ENCODE results near the gene JAKMIP2. TPM values are rescaled to one million over a fixed set of nuclear protein-coding genes. Genes with fewer than 3 reads are reported as not detected.

JAKMIP2 gene
- total RNA-seq, 1 experiment from 2014 or later: 10.9 TPM

GRCh38 chr5:147733075-147733474 is 49.5 kb downstream of the JAKMIP2 start:
- H3K4me3 Mint-ChIP-seq: no peak overlapping the region
- POLR2A ChIA-PET: interaction anchor here (0.5 kb wide), 1 partner anchor 12 kb away, joined by 3 read pairs; no protein-coding TSS in a partner anchor
- H3K9me3 Mint-ChIP-seq: peaks cover 6% of the 10 kb centered on the region
- no peak for TF ChIP-seq NFE2L1 (CRISPR knock-in tag; IDR thresholded peaks at IDR 0.05)
- TF ChIP-seq ATF2 (CRISPR knock-in tag; IDR thresholded peaks at IDR 0.05; ENCODE audit: borderline replicate concordance, low read depth): no peak
- no peak for TF ChIP-seq NR3C1 (CRISPR knock-in tag; conservative IDR thresholded peaks at IDR 0.05; ENCODE audit: low read depth)
- no peak for TF ChIP-seq JAZF1 (CRISPR knock-in tag; IDR thresholded peaks at IDR 0.05)
- no peak for TF ChIP-seq MAX (CRISPR knock-in tag; IDR thresholded peaks at IDR 0.05)
- no peak for TF ChIP-seq NR1H2 (CRISPR knock-in tag; IDR thresholded peaks at IDR 0.05)
- no peak for TF ChIP-seq RELA (CRISPR knock-in tag; IDR thresholded peaks at IDR 0.05; ENCODE audit: borderline replicate concordance)
- no peak for TF ChIP-seq CDX4 (CRISPR knock-in tag; IDR thresholded peaks at IDR 0.05; ENCODE audit: borderline replicate concordance)
- no peak for TF ChIP-seq FOXP1 (CRISPR knock-in tag; IDR thresholded peaks at IDR 0.05; ENCODE audit: borderline replicate concordance)
- no peak for TF ChIP-seq KAT7 (CRISPR knock-in tag; IDR thresholded peaks at IDR 0.05; ENCODE audit: borderline replicate concordance)
- TF ChIP-seq ARID4B (CRISPR knock-in tag; IDR thresholded peaks at IDR 0.05; ENCODE audit: borderline replicate concordance): no peak
- TF ChIP-seq ZNF263 (CRISPR knock-in tag; IDR thresholded peaks at IDR 0.05; ENCODE audit: low read depth): no peak
- DNase-seq (ENCODE audit: low spot score) (no peak), ATAC-seq (no peak)
- no peak overlapping the region for H3K27ac Mint-ChIP-seq
- CTCF ChIA-PET: no interaction called here
- H3K27me3 Mint-ChIP-seq (ENCODE audit: low read depth): no peaks in the 10 kb centered on the region
- peaks cover 41% of the 10 kb centered on the region for H3K4me1 Mint-ChIP-seq
- H3K36me3 Mint-ChIP-seq: peaks cover 10% of the 10 kb centered on the region

- ATAC-seq (no peak), DNase-seq (ENCODE audit: low spot score) (no peak)
- H3K27me3 Mint-ChIP-seq (ENCODE audit: low read depth): no peaks in the 10 kb centered on the region
- H3K27ac Mint-ChIP-seq: peak overlapping the region; percentile 3; the same call in 1 of the 2 replicates
- ChIA-PET CTCF (no interaction called here), POLR2A (no interaction called here)
- H3K9me3 Mint-ChIP-seq: peaks cover 6% of the 10 kb centered on the region
- TF ChIP-seq CREM (CRISPR knock-in tag; IDR thresholded peaks at IDR 0.05) (no peak), ATF6 (CRISPR knock-in tag; IDR thresholded peaks at IDR 0.05) (no peak), STAT6 (CRISPR knock-in tag; conservative IDR thresholded peaks at IDR 0.05; ENCODE audit: low read depth) (no peak), NR2C2 (CRISPR knock-in tag; IDR thresholded peaks at IDR 0.05) (no peak)
- H3K4me3 Mint-ChIP-seq: no peak overlapping the region
- H3K4me1 Mint-ChIP-seq: peaks cover 41% of the 10 kb centered on the region
- H3K36me3 Mint-ChIP-seq: peaks cover 10% of the 10 kb centered on the region
These were observed 50.1 kb downstream of the JAKMIP2 start for GRCh38 chr5:147732291-147732883.
